Uterus (tissue), 4 donors: ENCODE results near the gene MRC2. TPM values are rescaled to one million over a fixed set of nuclear protein-coding genes. Genes with fewer than 3 reads are reported as not detected.

Source experiments
- DNase-seq, 2 donors: peaks; one replicate each; pipeline ENCODE4 v3.0.0-alpha.2; 2019 to 2020
- H3K27ac ChIP-seq, 2 donors: fragments of 200-600 bp; sonication (generic); 1 replicate in 1 of 2; 2 replicates in 1 of 2; pipeline ENCODE4 v1.5.1; 2016 to 2018
- H3K27me3 ChIP-seq, 2 donors: fragments of 200-600 bp; sonication (generic); one replicate each; pipeline ENCODE4 v1.5.1; 2018 to 2019; ENCODE audit warnings: control low read depth in 1 of 2
- H3K36me3 ChIP-seq, 2 donors: fragments of 200-600 bp; sonication (generic); one replicate each; pipeline ENCODE4 v1.5.1; 2019; ENCODE audit warnings: control low read depth in 1 of 2
- H3K4me1 ChIP-seq, 2 donors: fragments of 200-600 bp; sonication (generic); one replicate each; pipeline ENCODE4 v1.5.1; 2018 to 2019; ENCODE audit warnings: control low read depth in 1 of 2
- H3K4me3 ChIP-seq, 2 donors: fragments of 200-600 bp; sonication (generic); 1 replicate in 1 of 2; 2 replicates in 1 of 2; pipeline ENCODE4 v1.5.1; 2018 to 2019; ENCODE audit warnings: mild to moderate bottlenecking in 1 of 2
- H3K9me3 ChIP-seq, 2 donors: fragments of 200-600 bp; sonication (generic); one replicate each; pipeline ENCODE4 v1.5.1; 2019; ENCODE audit warnings: control low read depth in 1 of 2
- CTCF ChIP-seq, 4 experiments: fragments of 200-600 bp in 2 of 4; fragments of 450-650 bp in 2 of 4; sonication (generic) in 2 of 4; IDR thresholded peaks; one replicate each; pipeline ENCODE4 v1.5.1; 2016 to 2019; ENCODE audit warnings: antibody characterized with exemption in 4 of 4, mild to moderate bottlenecking in 2 of 4, moderate library complexity in 1 of 4
- POLR2A ChIP-seq, 2 donors: fragments of 450-650 bp; IDR thresholded peaks; one replicate each; pipeline ENCODE4 v1.6.1; 2016; ENCODE audit warnings: antibody characterized with exemption in 2 of 2, mild to moderate bottlenecking in 1 of 2, moderate library complexity in 1 of 2
- intact Hi-C: fragments of 100-400 bp; cut with DNase I; formaldehyde crosslinking; loops from one replicate; pipeline ENCODE4 v1.15.1; 2023; ENCODE audit warnings: low total_unique reads
- total RNA-seq, 4 donors: library from RNA; depleted of rRNA in 3 of 4; stranded (reverse); fragments of >200 nt in 3 of 4; gene quantifications; one replicate each; pipeline versions ENCODE4 v1.1.0 to v1.2.4, GENCODE V29; 2014 to 2023
- donor health status: DM: yes; HTN: yes; CAD: no.

MRC2 gene
- total RNA-seq, 4 donors from 2014 or later = 30.7 to 273 (median 102) TPM

- no peak for DNase-seq
- Histone ChIP-seq H3K4me1 (no peaks in the 10 kb centered on the region), H3K36me3 (no peaks in the 10 kb centered on the region), H3K27ac (no peak overlapping the region), H3K27me3 (no peaks in the 10 kb centered on the region), H3K9me3 (no peaks in the 10 kb centered on the region), H3K4me3 (no peak overlapping the region)
- TF ChIP-seq POLR2A (IDR thresholded peaks at IDR 0.05) (no peak), CTCF (IDR thresholded peaks at IDR 0.05) (no peak)
- intact Hi-C loops = no loop called here
Observed at GRCh38 chr17:62681061-62681938, 53.8 kb downstream of the MRC2 start.

GRCh38 chr17:62681939-62682381 lies 54.5 kb downstream of the MRC2 start:
- TF ChIP-seq CTCF (IDR thresholded peaks at IDR 0.05) = no peak
- TF ChIP-seq POLR2A (IDR thresholded peaks at IDR 0.05) = no peak
- Histone ChIP-seq H3K9me3 (no peaks in the 10 kb centered on the region), H3K4me1 (no peaks in the 10 kb centered on the region), H3K36me3 (no peaks in the 10 kb centered on the region), H3K27ac (no peak overlapping the region), H3K4me3 (no peak overlapping the region), H3K27me3 (no peaks in the 10 kb centered on the region)
- intact Hi-C loops = no loop called here
- DNase-seq = no peak

- no peaks in the 10 kb centered on the region for H3K4me1 ChIP-seq
- TF ChIP-seq POLR2A (IDR thresholded peaks at IDR 0.05) (no peak), CTCF (IDR thresholded peaks at IDR 0.05) (no peak)
- no peak for DNase-seq
- no peaks in the 10 kb centered on the region for H3K9me3 ChIP-seq
- H3K27ac ChIP-seq = no peak overlapping the region
- no peaks in the 10 kb centered on the region for H3K27me3 ChIP-seq
- H3K36me3 ChIP-seq = no peaks in the 10 kb centered on the region
- no peak overlapping the region for H3K4me3 ChIP-seq
- intact Hi-C loops = no loop called here
Observed at GRCh38 chr17:62684179-62684578, 56.7 kb downstream of the MRC2 start.

- Histone ChIP-seq H3K27ac (no peak overlapping the region), H3K9me3 (no peaks in the 10 kb centered on the region), H3K4me3 (no peak overlapping the region), H3K36me3 (no peaks in the 10 kb centered on the region), H3K27me3 (no peaks in the 10 kb centered on the region), H3K4me1 (no peaks in the 10 kb centered on the region)
- intact Hi-C loops = no loop called here
- TF ChIP-seq CTCF (IDR thresholded peaks at IDR 0.05) (no peak), POLR2A (IDR thresholded peaks at IDR 0.05) (no peak)
- no peak for DNase-seq
Observed at GRCh38 chr17:62687997-62688396, 60.5 kb downstream of the MRC2 start.

- Histone ChIP-seq H3K27me3 (no peaks in the 10 kb centered on the region), H3K36me3 (no peaks in the 10 kb centered on the region), H3K4me1 (no peaks in the 10 kb centered on the region), H3K4me3 (no peak overlapping the region), H3K9me3 (no peaks in the 10 kb centered on the region), H3K27ac (no peak overlapping the region)
- intact Hi-C loops = no loop called here
- DNase-seq = no peak
- TF ChIP-seq POLR2A (IDR thresholded peaks at IDR 0.05) (no peak), CTCF (IDR thresholded peaks at IDR 0.05) (no peak)
Observed at GRCh38 chr17:62688398-62689160, 61.1 kb downstream of the MRC2 start.
